Mucosa of descending colon (tissue), 3 donors: ENCODE measurements around the gene SFXN1. TPM values are rescaled to one million over a fixed set of nuclear protein-coding genes. Genes with fewer than 3 reads are reported as not detected.

Experiments used
- ATAC-seq: fragments of 200-7000 bp; cut with Tn5 transposase; one replicate; pipeline ENCODE4 v1.9.1; 2020; ENCODE audit warnings: mild to moderate bottlenecking, moderate library complexity
- DNase-seq, 3 donors: peaks; one replicate each; pipeline ENCODE4 v3.0.0-alpha.2; 2020
- H3K36me3 ChIP-seq: fragments of 200-600 bp; one replicate; pipeline ENCODE4 v1.8.0; 2021; ENCODE audit warnings: low read depth, mild to moderate bottlenecking
- H3K4me1 ChIP-seq: fragments of 200-600 bp; one replicate; pipeline ENCODE4 v1.8.0; 2021; ENCODE audit warnings: low read depth, mild to moderate bottlenecking
- H3K4me3 ChIP-seq: fragments of 200-600 bp; one replicate; pipeline ENCODE4 v1.8.0; 2021; ENCODE audit warnings: mild to moderate bottlenecking
- H3K9me3 ChIP-seq: fragments of 200-600 bp; one replicate; pipeline ENCODE4 v1.8.0; 2021; ENCODE audit warnings: mild to moderate bottlenecking
- intact Hi-C, 2 donors: fragments of 100-400 bp; cut with DNase I in 1 of 2; cut with micrococcal nuclease in 1 of 2; formaldehyde crosslinking; loops; one replicate each; pipeline versions ENCODE4 v1.11.0 to v1.11.1; 2022; cut with DNase I, micrococcal nuclease
- long read RNA-seq, 2 donors: library from polyadenylated mRNA; unstranded; transcript quantifications; one replicate each; pipeline ENCODE4 v2.0.0, GENCODE V29; 2019 to 2021
- total RNA-seq, 3 donors: library from RNA; stranded (reverse); fragmentation: NEBNext Ultra II Directional in 2 of 3; extraction: Animal tissue kit (Norgen Biotek cat#: 25700) in 2 of 3; gene quantifications; one replicate each; pipeline versions ENCODE4 v1.2.1 to v1.2.4, GENCODE V29; 2021 to 2023
- TF ChIP-seq, protein P1 (sequence below): fragments of 200-600 bp; IDR thresholded peaks from one replicate; pipeline ENCODE4 v1.8.0; 2022; ENCODE audit warnings: antibody characterized with exemption, mild to moderate bottlenecking
- donor health status: DM: no; HTN: no; CAD: no; lungs with moderate emphysema.
- donor health status: DM: no; HTN: no; CAD: no.
- donor health status: DM: no; HTN: yes; CAD: no.

Gene SFXN1, protein sequence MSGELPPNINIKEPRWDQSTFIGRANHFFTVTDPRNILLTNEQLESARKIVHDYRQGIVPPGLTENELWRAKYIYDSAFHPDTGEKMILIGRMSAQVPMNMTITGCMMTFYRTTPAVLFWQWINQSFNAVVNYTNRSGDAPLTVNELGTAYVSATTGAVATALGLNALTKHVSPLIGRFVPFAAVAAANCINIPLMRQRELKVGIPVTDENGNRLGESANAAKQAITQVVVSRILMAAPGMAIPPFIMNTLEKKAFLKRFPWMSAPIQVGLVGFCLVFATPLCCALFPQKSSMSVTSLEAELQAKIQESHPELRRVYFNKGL
- 100 to 1,000 TPM in 1 of 3 donors, 10 to 100 TPM in 2; 56.8 to 122 (median 92.5) TPM for total RNA-seq
- long read RNA-seq, donor 1, full-length matches to known transcripts: 53 of 70 reads
- long read RNA-seq, donor 1, partial matches to known transcripts: 5 of 70 reads
- long read RNA-seq, donor 1, other reads (novel, unspliced or antisense): 12 of 70 reads
- long read RNA-seq, donor 2, full-length matches to known transcripts: 40 of 62 reads
- long read RNA-seq, donor 2, partial matches to known transcripts: 4 of 62 reads
- long read RNA-seq, donor 2, other reads (novel, unspliced or antisense): 18 of 62 reads

DNA sequence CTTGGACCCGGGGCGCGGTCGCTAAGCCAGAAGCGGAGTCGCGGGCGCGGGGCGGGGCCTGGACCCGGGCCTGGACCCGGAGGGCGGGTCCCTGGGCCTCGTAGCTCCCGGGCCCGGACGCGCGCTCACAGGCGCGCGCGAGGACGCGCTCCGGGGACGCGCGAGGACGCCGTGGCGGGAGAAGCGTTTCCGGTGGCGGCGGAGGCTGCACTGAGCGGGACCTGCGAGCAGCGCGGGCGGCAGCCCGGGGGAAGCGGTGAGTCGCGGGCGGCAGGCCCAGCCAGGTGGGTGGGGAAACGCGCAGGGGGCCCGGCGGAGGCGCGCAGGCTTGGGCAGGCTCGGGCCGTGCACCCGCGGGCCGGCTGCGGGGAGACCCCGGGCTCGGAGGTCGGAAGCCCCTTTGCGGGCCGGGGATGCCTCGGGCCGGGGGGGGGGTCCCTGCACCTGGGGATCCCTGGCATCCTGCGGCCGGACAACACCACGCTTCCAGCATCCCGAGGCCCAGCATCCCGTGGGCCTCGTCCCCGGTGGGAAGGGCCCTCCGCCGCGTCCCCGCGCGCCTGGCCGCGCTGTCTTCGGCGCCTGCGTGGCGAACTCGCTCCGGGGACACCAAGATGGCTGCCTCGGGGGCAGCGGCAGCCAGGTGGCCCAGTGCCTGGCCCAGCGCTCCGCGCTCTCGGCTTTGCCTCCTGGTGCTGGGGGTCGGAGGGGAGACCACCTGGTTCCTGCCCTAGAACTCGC, at the start of gene SFXN1:
TSS of gene SFXN1 (plus strand) at position 177 of the 741 bp plus-strand sequence. CDS start 13,544 bp downstream, outside the sequence.
- DNase-seq (peak; percentile 86 to 93 (median 88)), ATAC-seq (peak; percentile 95)
- Histone ChIP-seq H3K36me3 (no peaks in the 10 kb centered on the region), H3K4me1 (peaks cover 32% of the 10 kb centered on the region), H3K9me3 (no peaks in the 10 kb centered on the region), H3K4me3 (peak within 1 kb of the TSS; percentile 82)
- intact Hi-C loops: no loop called here
- TF ChIP-seq, protein P1, sequence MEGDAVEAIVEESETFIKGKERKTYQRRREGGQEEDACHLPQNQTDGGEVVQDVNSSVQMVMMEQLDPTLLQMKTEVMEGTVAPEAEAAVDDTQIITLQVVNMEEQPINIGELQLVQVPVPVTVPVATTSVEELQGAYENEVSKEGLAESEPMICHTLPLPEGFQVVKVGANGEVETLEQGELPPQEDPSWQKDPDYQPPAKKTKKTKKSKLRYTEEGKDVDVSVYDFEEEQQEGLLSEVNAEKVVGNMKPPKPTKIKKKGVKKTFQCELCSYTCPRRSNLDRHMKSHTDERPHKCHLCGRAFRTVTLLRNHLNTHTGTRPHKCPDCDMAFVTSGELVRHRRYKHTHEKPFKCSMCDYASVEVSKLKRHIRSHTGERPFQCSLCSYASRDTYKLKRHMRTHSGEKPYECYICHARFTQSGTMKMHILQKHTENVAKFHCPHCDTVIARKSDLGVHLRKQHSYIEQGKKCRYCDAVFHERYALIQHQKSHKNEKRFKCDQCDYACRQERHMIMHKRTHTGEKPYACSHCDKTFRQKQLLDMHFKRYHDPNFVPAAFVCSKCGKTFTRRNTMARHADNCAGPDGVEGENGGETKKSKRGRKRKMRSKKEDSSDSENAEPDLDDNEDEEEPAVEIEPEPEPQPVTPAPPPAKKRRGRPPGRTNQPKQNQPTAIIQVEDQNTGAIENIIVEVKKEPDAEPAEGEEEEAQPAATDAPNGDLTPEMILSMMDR: no peak

DNA sequence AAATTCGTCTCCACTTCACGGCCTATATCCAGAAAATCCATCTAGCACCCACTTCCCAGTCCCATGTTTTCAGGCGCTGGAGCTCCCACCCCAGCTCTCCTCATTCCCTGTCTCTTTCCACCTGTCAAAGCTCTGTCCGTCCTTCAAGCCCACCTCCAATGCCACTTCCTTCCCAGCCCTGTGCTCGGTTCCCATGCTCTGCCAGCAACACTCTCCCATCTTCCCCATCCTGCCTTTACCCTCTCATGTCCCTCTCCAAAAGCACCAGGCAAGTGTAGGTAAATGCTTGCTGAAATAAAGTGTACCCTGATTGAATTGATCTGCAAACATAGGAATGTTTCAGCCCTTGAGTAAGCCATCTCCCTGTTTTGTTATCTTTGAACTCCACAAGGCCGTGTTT, 43.6 kb upstream of the SFXN1 start:
- TF ChIP-seq, protein P1: no peak
- intact Hi-C loops: no loop called here
- Histone ChIP-seq H3K4me3 (no peak overlapping the region), H3K36me3 (no peaks in the 10 kb centered on the region), H3K4me1 (no peaks in the 10 kb centered on the region), H3K9me3 (no peaks in the 10 kb centered on the region)
- ATAC-seq (no peak), DNase-seq (no peak)

DNA sequence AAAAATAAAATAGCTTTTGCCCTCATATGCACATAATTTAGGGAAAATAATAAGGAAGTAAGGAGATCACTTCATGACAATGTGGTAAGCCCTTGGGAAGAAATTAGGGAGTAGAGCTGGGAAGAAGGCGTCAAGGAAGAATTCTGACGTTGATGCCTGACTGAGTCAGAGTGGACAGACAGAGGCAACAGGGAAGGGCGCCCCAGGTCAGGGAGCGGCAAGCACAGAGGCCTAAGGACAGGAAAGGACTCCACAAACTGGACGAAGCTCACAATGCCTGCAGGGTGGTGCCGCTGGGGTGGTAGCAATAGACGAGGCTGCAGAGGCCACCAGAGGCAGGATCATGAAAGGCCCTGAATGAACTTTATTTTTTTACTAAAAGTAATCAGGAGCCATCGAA, 42.0 kb upstream of the SFXN1 start:
- no peaks in the 10 kb centered on the region for H3K36me3 ChIP-seq
- H3K9me3 ChIP-seq: no peaks in the 10 kb centered on the region
- DNase-seq (no peak), ATAC-seq (no peak)
- H3K4me1 ChIP-seq: no peaks in the 10 kb centered on the region
- H3K4me3 ChIP-seq: no peak overlapping the region
- intact Hi-C loops: no loop called here
- TF ChIP-seq, protein P1: no peak

DNA sequence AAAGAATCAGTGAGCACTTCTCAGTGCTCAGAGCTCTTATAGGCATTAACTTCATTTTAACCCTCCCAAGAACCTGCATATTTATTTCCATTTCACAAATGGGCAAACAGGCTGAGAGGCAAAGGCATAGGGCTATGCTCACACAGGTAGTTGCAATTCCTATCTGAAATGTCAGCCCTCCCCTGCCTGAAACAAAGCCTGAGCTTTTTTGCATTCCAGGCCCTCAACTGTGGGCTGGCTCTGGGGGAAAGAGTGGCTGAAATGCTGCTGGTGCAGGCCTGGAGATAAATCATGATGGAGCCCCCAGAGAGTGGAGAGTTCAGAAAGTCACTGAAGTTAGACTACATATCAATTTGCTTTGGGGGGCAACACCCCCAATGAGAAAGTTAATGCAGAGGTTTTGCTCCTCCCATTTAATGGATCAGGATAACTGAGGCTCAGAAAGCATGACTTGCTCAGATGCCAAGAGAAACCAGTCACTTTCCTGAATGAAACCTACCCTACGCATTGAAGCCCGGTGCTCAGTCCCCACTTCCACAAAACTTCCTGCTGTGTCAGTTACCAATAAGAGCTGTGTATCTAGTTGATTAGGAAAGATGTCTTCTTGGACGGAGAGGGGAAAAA, 40.0 kb upstream of the SFXN1 start:
- H3K4me1 ChIP-seq: no peaks in the 10 kb centered on the region
- H3K36me3 ChIP-seq: no peaks in the 10 kb centered on the region
- TF ChIP-seq, protein P1: no peak
- no peaks in the 10 kb centered on the region for H3K9me3 ChIP-seq
- intact Hi-C loops: no loop called here
- ATAC-seq: no peak
- no peak for DNase-seq
- H3K4me3 ChIP-seq: no peak overlapping the region

DNA sequence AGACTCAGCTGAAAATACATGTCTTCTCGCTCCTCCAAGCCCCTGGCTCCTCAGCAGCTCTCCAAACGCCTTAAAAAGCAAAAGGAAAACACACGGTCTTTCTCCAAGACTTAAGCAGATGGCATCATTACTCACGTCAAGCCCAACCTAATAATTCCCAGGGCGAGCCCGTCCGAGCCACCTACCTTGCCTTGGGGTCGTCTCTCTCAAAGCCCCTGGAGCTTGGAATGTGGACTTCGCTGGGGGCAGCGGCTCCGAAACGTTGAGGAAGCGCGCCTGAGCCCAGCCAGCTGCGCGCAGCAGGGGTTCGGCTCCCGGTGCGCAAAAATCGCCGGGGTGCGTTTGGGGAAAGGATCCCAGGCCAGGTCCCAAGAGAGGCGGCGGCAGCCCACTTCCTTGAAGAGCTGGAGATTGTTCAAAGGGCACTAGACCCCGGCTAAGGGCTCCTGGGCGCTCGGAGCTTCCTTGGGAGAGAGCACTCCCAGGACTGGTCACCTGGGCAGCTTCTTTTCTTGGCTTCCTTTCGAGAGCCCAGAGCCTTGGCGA, 34.8 kb upstream of the SFXN1 start:
- no peaks in the 10 kb centered on the region for H3K4me1 ChIP-seq
- ATAC-seq (no peak), DNase-seq (no peak)
- H3K9me3 ChIP-seq: no peaks in the 10 kb centered on the region
- TF ChIP-seq, protein P1: no peak
- H3K4me3 ChIP-seq: no peak overlapping the region
- intact Hi-C loops: loop anchor here (10.0 kb wide), 1 partner anchor 489 kb away; no protein-coding TSS in a partner anchor
- no peaks in the 10 kb centered on the region for H3K36me3 ChIP-seq
